MM.1S (cell line): ENCODE measurements around the gene INO80B.

Source experiments
- DNase-seq: peaks from one replicate; pipeline ENCODE4 v3.0.0-alpha.2; 2015
- H2AFZ ChIP-seq: fragments of 300-600 bp; sonication (generic); 2 replicates; pipeline ENCODE4 v1.6.0; 2016; ENCODE audit warnings: antibody characterized with exemption, low read length
- H3F3A ChIP-seq: fragments of 300-600 bp; sonication (generic); 2 replicates; pipeline ENCODE4 v1.6.1; 2016; ENCODE audit warnings: mild to moderate bottlenecking, antibody characterized with exemption, low read length, moderate library complexity, mixed read lengths; ENCODE audit not compliant: insufficient read depth
- H3K27ac ChIP-seq: fragments of 300-600 bp; sonication (generic); 2 replicates; pipeline ENCODE4 v1.5.1; 2016; ENCODE audit warnings: mild to moderate bottlenecking, low read length
- H3K27me3 ChIP-seq: fragments of 300-600 bp; sonication (generic); replicated peaks from 2 replicates; pipeline ENCODE4 v1.6.0; 2016; ENCODE audit warnings: low read length; ENCODE audit not compliant: insufficient read depth
- H3K36me3 ChIP-seq: fragments of 300-600 bp; sonication (generic); replicated peaks from 2 replicates; pipeline ENCODE4 v1.6.1; 2016; ENCODE audit warnings: mild to moderate bottlenecking, low read length, mixed read lengths; ENCODE audit not compliant: insufficient read depth
- H3K4me1 ChIP-seq: fragments of 300-600 bp; sonication (generic); 2 replicates; pipeline ENCODE4 v1.6.1; 2016; ENCODE audit warnings: low read length, mixed read lengths
- H3K4me2 ChIP-seq: fragments of 300-600 bp; sonication (generic); 2 replicates; pipeline ENCODE4 v1.6.0; 2016; ENCODE audit warnings: low read depth, low read length
- H3K4me3 ChIP-seq: fragments of 300-600 bp; sonication (generic); 2 replicates; pipeline ENCODE4 v1.5.1; 2016; ENCODE audit warnings: low read length, mixed read lengths
- H3K79me2 ChIP-seq: fragments of 300-600 bp; sonication (generic); 2 replicates; pipeline ENCODE4 v1.6.1; 2016; ENCODE audit warnings: mixed run types, low read length, mixed read lengths
- H3K9ac ChIP-seq: fragments of 300-600 bp; sonication (generic); 2 replicates; pipeline ENCODE4 v1.6.1; 2016; ENCODE audit warnings: low read length, mixed read lengths
- H3K9me2 ChIP-seq: fragments of 300-600 bp; sonication (generic); replicated peaks from 2 replicates; pipeline ENCODE4 v1.6.1; 2016; ENCODE audit warnings: mild to moderate bottlenecking, low read length, mixed read lengths; ENCODE audit not compliant: insufficient read depth
- H3K9me3 ChIP-seq: fragments of 300-600 bp; sonication (generic); replicated peaks from 2 replicates; pipeline ENCODE4 v1.6.1; 2016; ENCODE audit warnings: mild to moderate bottlenecking, low read length, mixed read lengths; ENCODE audit not compliant: insufficient read depth
- H4K20me1 ChIP-seq: fragments of 300-600 bp; sonication (generic); 2 replicates; pipeline ENCODE4 v1.6.1; 2016; ENCODE audit warnings: mild to moderate bottlenecking, low read length, moderate library complexity, mixed read lengths; ENCODE audit not compliant: insufficient read depth
- CTCF ChIP-seq: fragments of 300-600 bp; sonication (generic); IDR thresholded peaks from 2 replicates; pipeline ENCODE4 v1.5.1; 2016; ENCODE audit warnings: antibody characterized with exemption, low read length, mixed read lengths
- EZH2 ChIP-seq: fragments of 300-600 bp; sonication (generic); optimal IDR thresholded peaks from 2 replicates; pipeline ENCODE3; 2017; ENCODE audit warnings: low read depth, mild to moderate bottlenecking, antibody characterized with exemption, low read length, mixed read lengths
- EZH2phosphoT487 ChIP-seq: fragments of 300-600 bp; sonication (generic); IDR thresholded peaks from 2 replicates; pipeline ENCODE4 v1.6.1; 2018; ENCODE audit warnings: antibody characterized with exemption, low read length

Gene INO80B

GRCh38 chr2:74504591-74504990, 49.7 kb downstream of the INO80B start:
- peaks cover 13% of the 10 kb centered on the region for H3K79me2 ChIP-seq
- no peaks in the 10 kb centered on the region for H4K20me1 ChIP-seq
- no peak overlapping the region for H3K9ac ChIP-seq
- TF ChIP-seq CTCF (no peak), EZH2 (no peak), EZH2phosphoT487 (no peak)
- H3K9me2 ChIP-seq = no peaks in the 10 kb centered on the region
- no peak overlapping the region for H3K27ac ChIP-seq
- no peak overlapping the region for H2AFZ ChIP-seq
- DNase-seq = no peak
- H3K4me3 ChIP-seq = no peak overlapping the region
- peaks cover 14% of the 10 kb centered on the region for H3K4me1 ChIP-seq
- H3K27me3 ChIP-seq = peaks cover 10% of the 10 kb centered on the region
- H3K36me3 ChIP-seq = no peaks in the 10 kb centered on the region
- no peak overlapping the region for H3K4me2 ChIP-seq
- 0 out of 2 replicates have a peak, but pooled peaks cover 14% of the 10 kb centered on the region for H3F3A ChIP-seq
- no peaks in the 10 kb centered on the region for H3K9me3 ChIP-seq

- Histone ChIP-seq H3K4me1 (peaks cover 14% of the 10 kb centered on the region), H3K9ac (no peak overlapping the region), H3K27ac (no peak overlapping the region), H3K9me3 (no peaks in the 10 kb centered on the region), H3K4me3 (no peak overlapping the region), H3F3A (0 out of 2 replicates have a peak, but pooled peaks cover 14% of the 10 kb centered on the region), H3K9me2 (no peaks in the 10 kb centered on the region), H4K20me1 (no peaks in the 10 kb centered on the region), H3K27me3 (peaks cover 14% of the 10 kb centered on the region), H3K4me2 (0 out of 2 replicates have a peak overlapping the region, but pooled peaks have one; percentile 10), H3K79me2 (peaks cover 13% of the 10 kb centered on the region), H2AFZ (no peak overlapping the region), H3K36me3 (no peaks in the 10 kb centered on the region)
- TF ChIP-seq EZH2 = no peak
- no peak for TF ChIP-seq CTCF
- no peak for TF ChIP-seq EZH2phosphoT487
- DNase-seq = no peak
Observed at GRCh38 chr2:74505448-74506246, 50.8 kb downstream of the INO80B start.

- H3K9me2 ChIP-seq = no peaks in the 10 kb centered on the region
- no peaks in the 10 kb centered on the region for H3K36me3 ChIP-seq
- H3K27ac ChIP-seq = peak within 1 kb of the TSS; percentile 81
- H3K4me3 ChIP-seq = peak within 1 kb of the TSS; percentile 89
- peak within 1 kb of the TSS; percentile 98 for H2AFZ ChIP-seq
- no peaks in the 10 kb centered on the region for H4K20me1 ChIP-seq
- no peaks in the 10 kb centered on the region for H3K9me3 ChIP-seq
- peaks cover 14% of the 10 kb centered on the region for H3K4me1 ChIP-seq
- DNase-seq = peak; percentile 98
- H3K9ac ChIP-seq = peak within 1 kb of the TSS; percentile 96
- H3K4me2 ChIP-seq = peak within 1 kb of the TSS; percentile 97
- peak; percentile 43 for TF ChIP-seq CTCF
- TF ChIP-seq EZH2 = no peak
- H3K79me2 ChIP-seq = peaks cover 13% of the 10 kb centered on the region
- peaks cover 24% of the 10 kb centered on the region for H3K27me3 ChIP-seq
- H3F3A ChIP-seq = 0 out of 2 replicates have a peak, but pooled peaks cover 11% of the 10 kb centered on the region
Observed at GRCh38 chr2:74507145-74507925, 52.4 kb downstream of the INO80B start, which contains the start of gene PCGF1. Gene PCGF1 (minus strand): TSS chr2:74507695. CDS start chr2:74507668, 27 bp downstream.
